Measurements from ENCODE around the gene RAD51B. TPM values are rescaled to one million over a fixed set of nuclear protein-coding genes. Genes with fewer than 3 reads are reported as not detected.

RAD51B gene
- total RNA-seq, 2 donors from 2014 or later, result 42.6 to 50.0 TPM

- H3K36me3 Mint-ChIP-seq (ENCODE audit: insufficient read depth in 2 of 2), result peaks cover 3% of the 10 kb centered on the region in 2 donors
- no peaks in the 10 kb centered on the region for H3K27me3 Mint-ChIP-seq (ENCODE audit: low read depth)
- H3K9me3 Mint-ChIP-seq, result peaks cover 2 to 5% of the 10 kb centered on the region in 2 donors
- H3K4me3 Mint-ChIP-seq, result no peak overlapping the region
- DNase-seq (no peak), ATAC-seq (replicated peaks in 1 of 2) (no peak)
- peaks cover 12% of the 10 kb centered on the region for H3K4me1 Mint-ChIP-seq (ENCODE audit: low read depth)
- H3K27ac Mint-ChIP-seq, result no peak overlapping the region
Observed at GRCh38 chr14:68741477-68741791, 921.9 kb downstream of the RAD51B start.

DNA sequence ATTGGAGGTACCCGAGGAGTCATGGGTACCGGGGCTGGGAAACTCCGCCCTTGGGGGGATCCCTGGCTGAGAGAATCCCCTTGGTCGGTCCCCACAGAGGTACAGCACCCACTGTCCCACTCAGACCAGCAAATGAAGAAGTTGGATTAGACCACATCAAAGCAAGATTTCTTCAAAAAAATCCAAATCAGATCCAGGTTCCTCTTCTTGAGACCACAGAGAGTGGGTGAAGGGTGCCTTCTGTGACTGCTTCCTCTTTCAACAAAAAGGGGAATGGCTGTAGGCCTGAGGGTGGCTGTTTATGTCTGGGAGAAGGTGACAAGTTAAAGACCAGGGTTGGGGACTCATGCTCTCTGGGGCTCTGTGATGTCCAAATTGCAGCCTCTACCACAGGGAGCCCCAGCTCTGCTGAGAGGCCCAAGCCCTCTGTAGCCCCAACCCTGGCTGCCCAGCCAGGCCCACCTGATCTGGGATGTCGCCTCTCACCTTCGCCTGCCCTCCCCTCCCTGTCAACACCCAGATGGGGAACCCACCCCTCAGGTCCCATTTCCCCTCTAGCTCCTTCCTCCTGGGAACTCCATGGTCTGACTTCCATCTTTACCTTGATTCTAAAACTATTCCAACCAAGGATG, 922.4 kb downstream of the RAD51B start:
- Mint-ChIP-seq H3K4me1 (ENCODE audit: low read depth) (peaks cover 12% of the 10 kb centered on the region), H3K9me3 (peaks cover 2 to 5% of the 10 kb centered on the region in 2 donors), H3K36me3 (ENCODE audit: insufficient read depth in 2 of 2) (peaks cover 3% of the 10 kb centered on the region in 2 donors), H3K27ac (no peak overlapping the region), H3K27me3 (ENCODE audit: low read depth) (no peaks in the 10 kb centered on the region), H3K4me3 (no peak overlapping the region)
- ATAC-seq (replicated peaks in 1 of 2), result no peak
- no peak for DNase-seq

DNA sequence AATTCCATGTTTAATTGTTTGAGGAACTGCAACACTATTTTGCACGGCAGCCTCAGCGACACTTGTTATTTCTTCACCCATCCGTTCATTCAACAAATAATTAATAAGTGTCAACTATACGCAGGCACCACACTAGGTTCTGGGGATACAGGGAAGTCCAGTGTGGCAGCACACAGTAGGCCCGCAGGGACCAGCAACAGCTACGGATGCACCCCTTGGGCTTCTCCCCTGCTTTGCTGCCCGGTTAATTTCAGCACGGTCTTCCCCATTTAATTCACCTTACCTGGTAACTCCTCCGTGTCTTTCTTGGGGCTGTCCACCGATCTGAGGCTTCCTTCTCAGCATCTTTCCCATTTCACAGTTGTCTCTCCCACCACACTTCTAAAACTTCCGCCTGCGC, 925.0 kb downstream of the RAD51B start:
- ATAC-seq (replicated peaks in 1 of 2) (no peak), DNase-seq (no peak)
- peaks cover 2 to 5% of the 10 kb centered on the region in 2 donors for H3K9me3 Mint-ChIP-seq
- H3K27me3 Mint-ChIP-seq (ENCODE audit: low read depth), result no peaks in the 10 kb centered on the region
- peaks cover 9% of the 10 kb centered on the region for H3K4me1 Mint-ChIP-seq (ENCODE audit: low read depth)
- H3K27ac Mint-ChIP-seq, result no peak overlapping the region
- peaks cover 3% of the 10 kb centered on the region in 2 donors for H3K36me3 Mint-ChIP-seq (ENCODE audit: insufficient read depth in 2 of 2)
- no peak overlapping the region for H3K4me3 Mint-ChIP-seq

GRCh38 chr14:68747393-68747792, 927.8 kb downstream of the RAD51B start:
- Mint-ChIP-seq H3K4me3 (no peak overlapping the region), H3K9me3 (no peaks in the 10 kb centered on the region), H3K27me3 (ENCODE audit: low read depth) (no peaks in the 10 kb centered on the region), H3K4me1 (ENCODE audit: low read depth) (peaks cover 6% of the 10 kb centered on the region), H3K27ac (no peak overlapping the region), H3K36me3 (ENCODE audit: insufficient read depth in 2 of 2) (no peaks in the 10 kb centered on the region)
- DNase-seq, result no peak
- no peak for ATAC-seq (replicated peaks in 1 of 2)

DNA sequence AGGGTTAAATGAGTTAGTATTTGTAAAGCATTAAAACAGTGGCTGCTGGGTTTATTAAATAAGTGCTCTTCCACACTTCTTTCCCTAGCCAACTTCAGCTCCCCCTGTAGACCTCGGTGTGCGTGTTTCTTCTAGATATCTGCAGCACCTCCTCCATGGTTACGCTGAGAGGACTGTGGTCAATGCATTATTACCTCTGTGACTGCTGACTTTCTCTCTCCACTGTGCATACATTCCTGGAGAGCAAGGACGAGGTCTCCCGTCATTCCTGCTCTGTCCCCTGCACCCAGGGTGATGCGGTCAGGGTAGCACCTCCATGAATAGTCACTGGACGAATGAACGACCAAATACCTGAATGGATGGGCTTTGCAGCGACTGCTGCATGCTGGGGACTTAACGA, 928.7 kb downstream of the RAD51B start:
- H3K4me1 Mint-ChIP-seq (ENCODE audit: low read depth), result peaks cover 6% of the 10 kb centered on the region
- no peaks in the 10 kb centered on the region for H3K9me3 Mint-ChIP-seq
- no peak for DNase-seq
- no peaks in the 10 kb centered on the region for H3K36me3 Mint-ChIP-seq (ENCODE audit: insufficient read depth in 2 of 2)
- H3K27me3 Mint-ChIP-seq (ENCODE audit: low read depth), result no peaks in the 10 kb centered on the region
- no peak overlapping the region for H3K27ac Mint-ChIP-seq
- no peak overlapping the region for H3K4me3 Mint-ChIP-seq
- no peak for ATAC-seq (replicated peaks in 1 of 2)

- H3K36me3 Mint-ChIP-seq (ENCODE audit: insufficient read depth in 2 of 2), result no peaks in the 10 kb centered on the region
- DNase-seq (no peak), ATAC-seq (replicated peaks in 1 of 2) (no peak)
- H3K9me3 Mint-ChIP-seq, result no peaks in the 10 kb centered on the region
- no peak overlapping the region for H3K27ac Mint-ChIP-seq
- no peaks in the 10 kb centered on the region for H3K27me3 Mint-ChIP-seq (ENCODE audit: low read depth)
- peaks cover 6% of the 10 kb centered on the region for H3K4me1 Mint-ChIP-seq (ENCODE audit: low read depth)
- H3K4me3 Mint-ChIP-seq, result no peak overlapping the region
Observed at GRCh38 chr14:68748691-68749090, 929.1 kb downstream of the RAD51B start.

DNA sequence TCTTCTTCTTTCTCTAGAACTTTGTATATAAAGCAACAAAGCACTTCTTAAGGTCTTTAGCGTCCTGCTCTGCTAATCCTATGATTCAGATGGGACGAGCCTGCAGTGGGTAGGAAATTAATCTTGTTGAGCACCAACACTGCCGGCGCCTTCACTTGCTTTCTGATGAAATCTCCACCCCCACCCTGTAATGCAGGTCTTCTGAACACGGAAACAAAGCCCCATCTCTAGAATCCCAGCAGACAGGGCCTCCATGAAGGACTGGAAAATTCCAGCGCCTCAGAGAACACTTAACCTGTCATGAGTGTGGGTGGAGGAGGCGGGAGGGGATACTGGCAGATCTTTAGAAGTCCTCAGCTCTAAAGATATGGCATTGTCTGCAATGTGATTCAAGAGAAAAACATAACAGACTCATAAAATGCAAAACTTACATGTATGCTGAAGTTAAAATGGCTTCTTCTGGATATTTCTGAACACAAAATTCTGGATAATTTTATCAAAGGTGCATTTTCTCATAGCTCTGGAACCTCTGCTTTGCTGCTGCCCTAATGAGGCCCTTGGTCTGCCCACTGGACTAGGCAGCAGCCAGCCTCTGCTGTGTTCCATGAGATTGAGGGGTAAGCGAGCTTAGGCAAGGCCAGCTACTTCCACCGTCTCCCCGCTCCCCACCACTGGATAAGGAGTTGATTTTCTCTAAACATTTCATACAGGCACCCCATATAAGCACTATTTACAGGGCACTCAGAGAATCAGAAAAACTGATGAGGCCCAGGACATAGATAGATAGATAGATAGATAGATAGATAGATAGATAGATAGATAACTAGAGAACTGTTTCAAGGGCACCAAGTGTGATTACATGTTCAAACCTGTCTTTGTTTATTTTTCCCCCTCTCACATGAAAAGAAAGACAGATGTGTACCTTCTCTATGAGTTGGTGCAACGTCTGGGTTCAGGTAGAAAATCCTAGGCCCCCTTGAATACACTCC, 930.2 kb downstream of the RAD51B start:
- ATAC-seq (replicated peaks in 1 of 2), result peak in 1 of 2 donors; percentile 34

GRCh38 chr14:68752271-68753006, 932.9 kb downstream of the RAD51B start:
- Mint-ChIP-seq H3K4me1 (ENCODE audit: low read depth) (peaks cover 7% of the 10 kb centered on the region), H3K9me3 (no peaks in the 10 kb centered on the region), H3K27ac (no peak overlapping the region), H3K4me3 (no peak overlapping the region), H3K36me3 (ENCODE audit: insufficient read depth in 2 of 2) (no peaks in the 10 kb centered on the region), H3K27me3 (ENCODE audit: low read depth) (no peaks in the 10 kb centered on the region)
- no peak for ATAC-seq (replicated peaks in 1 of 2)
- no peak for DNase-seq

More for the DNA sequence above, 930.2 kb downstream of the RAD51B start:
- Mint-ChIP-seq H3K9me3 (no peaks in the 10 kb centered on the region), H3K4me1 (ENCODE audit: low read depth) (peaks cover 6% of the 10 kb centered on the region), H3K27me3 (ENCODE audit: low read depth) (no peaks in the 10 kb centered on the region), H3K36me3 (ENCODE audit: insufficient read depth in 2 of 2) (no peaks in the 10 kb centered on the region), H3K27ac (peak overlapping the region; percentile 26), H3K4me3 (no peak overlapping the region)
- no peak for DNase-seq

DNA sequence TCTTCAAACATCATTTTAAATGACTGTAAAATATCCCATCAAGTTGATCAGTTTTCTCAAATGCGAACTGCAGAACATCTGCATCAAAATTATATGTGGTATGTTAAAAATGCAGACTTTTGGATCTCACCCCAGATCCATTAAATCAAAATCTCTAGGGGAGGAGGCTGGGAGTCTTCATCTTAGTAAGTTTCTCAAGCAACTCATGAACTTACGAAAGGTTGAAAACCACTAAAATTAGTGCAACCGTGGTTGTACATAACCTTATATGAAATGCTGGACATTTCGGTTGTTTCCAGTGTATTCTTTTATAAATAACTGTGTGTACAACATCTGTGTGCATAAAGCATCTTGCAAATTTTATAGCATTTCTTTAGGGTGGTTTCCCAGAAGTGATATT, 934.1 kb downstream of the RAD51B start:
- H3K4me3 Mint-ChIP-seq, result no peak overlapping the region
- no peak for ATAC-seq (replicated peaks in 1 of 2)
- no peaks in the 10 kb centered on the region for H3K9me3 Mint-ChIP-seq
- H3K36me3 Mint-ChIP-seq (ENCODE audit: insufficient read depth in 2 of 2), result no peaks in the 10 kb centered on the region
- H3K27ac Mint-ChIP-seq, result no peak overlapping the region
- no peak for DNase-seq
- H3K4me1 Mint-ChIP-seq (ENCODE audit: low read depth), result peaks cover 16% of the 10 kb centered on the region
- H3K27me3 Mint-ChIP-seq (ENCODE audit: low read depth), result no peaks in the 10 kb centered on the region

DNA sequence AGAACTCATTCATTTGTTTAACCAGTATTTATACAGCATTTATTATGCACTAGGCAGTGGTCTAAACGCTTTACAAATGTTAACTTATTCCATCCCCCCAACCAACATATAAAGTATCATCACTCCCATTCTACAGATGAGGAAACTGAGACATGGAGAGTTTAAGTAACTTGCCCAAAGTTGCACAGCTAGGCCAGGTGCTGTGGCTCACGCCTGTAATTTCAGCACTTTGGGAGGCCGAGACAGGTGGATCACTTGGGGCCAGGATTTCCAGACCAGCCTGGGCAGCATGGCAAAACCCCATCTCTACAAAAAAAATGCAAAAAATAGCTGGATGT, 935.4 kb downstream of the RAD51B start:
- H3K9me3 Mint-ChIP-seq, result no peaks in the 10 kb centered on the region
- no peak overlapping the region for H3K27ac Mint-ChIP-seq
- no peaks in the 10 kb centered on the region for H3K36me3 Mint-ChIP-seq (ENCODE audit: insufficient read depth in 2 of 2)
- no peak for ATAC-seq (replicated peaks in 1 of 2)
- DNase-seq, result no peak
- no peak overlapping the region for H3K4me3 Mint-ChIP-seq
- H3K27me3 Mint-ChIP-seq (ENCODE audit: low read depth), result no peaks in the 10 kb centered on the region
- peaks cover 14% of the 10 kb centered on the region for H3K4me1 Mint-ChIP-seq (ENCODE audit: low read depth)

DNA sequence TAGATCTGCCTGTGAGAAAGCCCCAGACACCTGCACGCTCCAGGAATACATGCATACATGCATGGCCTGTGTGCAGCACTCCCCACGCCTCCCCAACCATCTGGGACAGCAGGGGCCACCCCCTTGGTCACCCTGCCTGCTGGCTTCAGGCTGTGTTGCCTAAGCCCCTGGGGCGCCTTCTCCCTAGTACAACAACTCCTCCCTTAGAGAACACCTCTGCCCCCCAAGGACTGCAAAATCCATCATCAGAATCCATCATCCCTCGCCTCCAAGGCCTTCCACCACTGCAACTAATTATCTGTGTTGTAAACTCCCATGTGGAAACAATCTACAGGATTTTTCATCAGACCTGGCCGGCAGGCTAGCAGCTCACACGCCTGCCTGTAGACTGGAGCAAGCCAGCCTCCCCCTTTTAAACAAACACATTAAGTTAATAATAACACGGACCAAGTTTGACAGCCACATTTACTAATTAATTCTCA, 936.5 kb downstream of the RAD51B start:
- Mint-ChIP-seq H3K27me3 (ENCODE audit: low read depth) (no peaks in the 10 kb centered on the region), H3K27ac (no peak overlapping the region), H3K4me3 (no peak overlapping the region), H3K4me1 (ENCODE audit: low read depth) (peaks cover 17% of the 10 kb centered on the region), H3K9me3 (no peaks in the 10 kb centered on the region), H3K36me3 (ENCODE audit: insufficient read depth in 2 of 2) (no peaks in the 10 kb centered on the region)
- ATAC-seq (replicated peaks in 1 of 2), result no peak
- DNase-seq, result no peak

GRCh38 chr14:68756734-68757133, 937.2 kb downstream of the RAD51B start:
- H3K4me3 Mint-ChIP-seq, result no peak overlapping the region
- no peak for DNase-seq
- no peaks in the 10 kb centered on the region for H3K27me3 Mint-ChIP-seq (ENCODE audit: low read depth)
- no peak for ATAC-seq (replicated peaks in 1 of 2)
- no peak overlapping the region for H3K27ac Mint-ChIP-seq
- H3K9me3 Mint-ChIP-seq, result no peaks in the 10 kb centered on the region
- H3K36me3 Mint-ChIP-seq (ENCODE audit: insufficient read depth in 2 of 2), result no peaks in the 10 kb centered on the region
- H3K4me1 Mint-ChIP-seq (ENCODE audit: low read depth), result peaks cover 17% of the 10 kb centered on the region

GRCh38 chr14:68757618-68758081, 938.1 kb downstream of the RAD51B start:
- no peak overlapping the region for H3K4me3 Mint-ChIP-seq
- no peaks in the 10 kb centered on the region for H3K36me3 Mint-ChIP-seq (ENCODE audit: insufficient read depth in 2 of 2)
- H3K27ac Mint-ChIP-seq, result no peak overlapping the region
- H3K27me3 Mint-ChIP-seq (ENCODE audit: low read depth), result no peaks in the 10 kb centered on the region
- ATAC-seq (replicated peaks in 1 of 2) (no peak), DNase-seq (no peak)
- peaks cover 17% of the 10 kb centered on the region for H3K4me1 Mint-ChIP-seq (ENCODE audit: low read depth)
- no peaks in the 10 kb centered on the region for H3K9me3 Mint-ChIP-seq
